ENCODE data around the gene STK17B. TPM values are rescaled to one million over a fixed set of nuclear protein-coding genes. Genes with fewer than 3 reads are reported as not detected.

Gene STK17B
- total RNA-seq, 1 donor from 2014 or later, result 42.6 TPM

GRCh38 chr2:196201229-196202009 lies 30.0 kb upstream of the STK17B start:
- Histone ChIP-seq H3K4me3 (ENCODE audit: insufficient read depth, low read depth, low read length) (no peak overlapping the region), H3K4me1 (ENCODE audit: insufficient read depth, low read length) (no peaks in the 10 kb centered on the region), H3K9ac (ENCODE audit: low read length) (no peak overlapping the region), H2AFZ (ENCODE audit: low read depth, low read length) (no peak overlapping the region), H3K36me3 (ENCODE audit: insufficient read depth, low read length) (no peaks in the 10 kb centered on the region), H3K4me2 (ENCODE audit: low read length) (no peak overlapping the region), H3K9me3 (ENCODE audit: insufficient read depth, low read depth, low read length) (no peaks in the 10 kb centered on the region), H3K27ac (ENCODE audit: low read depth, low read length) (no peak overlapping the region), H3K27me3 (ENCODE audit: insufficient read depth, low read length) (no peaks in the 10 kb centered on the region), H3K79me2 (ENCODE audit: insufficient read depth, low read length) (no peaks in the 10 kb centered on the region), H4K20me1 (ENCODE audit: insufficient read depth, low read length) (no peaks in the 10 kb centered on the region)
- no peak for FAIRE-seq
- no peaks in the 10 kb centered on the region for H3K9me3 Mint-ChIP-seq (ENCODE audit: unreplicated experiment)
- TF ChIP-seq EZH2 (IDR thresholded peaks at IDR 0.05; ENCODE audit: insufficient read depth, low read length) (no peak), CTCF (IDR thresholded peaks at IDR 0.05; ENCODE audit: insufficient read depth, low read depth, low read length) (no peak)
- no peaks in the 10 kb centered on the region for H3K27me3 Mint-ChIP-seq (ENCODE audit: low read depth, unreplicated experiment)
- H3K36me3 Mint-ChIP-seq (ENCODE audit: low read depth, unreplicated experiment), result no peaks in the 10 kb centered on the region
- no peak overlapping the region for H3K27ac Mint-ChIP-seq (ENCODE audit: unreplicated experiment)
- no peaks in the 10 kb centered on the region for H3K4me1 Mint-ChIP-seq (ENCODE audit: low read depth, unreplicated experiment)
- DNase-seq (ENCODE audit: low read depth), result no peak
- no peak overlapping the region for H3K4me3 Mint-ChIP-seq (ENCODE audit: unreplicated experiment)

GRCh38 chr2:196200557-196200956 lies 29.2 kb upstream of the STK17B start:
- H3K36me3 ChIP-seq (ENCODE audit: insufficient read depth, low read length), result no peaks in the 10 kb centered on the region
- no peaks in the 10 kb centered on the region for H4K20me1 ChIP-seq (ENCODE audit: insufficient read depth, low read length)
- FAIRE-seq (no peak), DNase-seq (ENCODE audit: low read depth) (no peak)
- Mint-ChIP-seq H3K27me3 (ENCODE audit: low read depth, unreplicated experiment) (no peaks in the 10 kb centered on the region), H3K4me3 (ENCODE audit: unreplicated experiment) (no peak overlapping the region), H3K9me3 (ENCODE audit: unreplicated experiment) (no peaks in the 10 kb centered on the region), H3K4me1 (ENCODE audit: low read depth, unreplicated experiment) (no peaks in the 10 kb centered on the region), H3K36me3 (ENCODE audit: low read depth, unreplicated experiment) (no peaks in the 10 kb centered on the region), H3K27ac (ENCODE audit: unreplicated experiment) (no peak overlapping the region)
- no peaks in the 10 kb centered on the region for H3K79me2 ChIP-seq (ENCODE audit: insufficient read depth, low read length)
- TF ChIP-seq CTCF (IDR thresholded peaks at IDR 0.05; ENCODE audit: insufficient read depth, low read depth, low read length) (no peak), EZH2 (IDR thresholded peaks at IDR 0.05; ENCODE audit: insufficient read depth, low read length) (no peak)
- H3K4me2 ChIP-seq (ENCODE audit: low read length), result no peak overlapping the region
- H2AFZ ChIP-seq (ENCODE audit: low read depth, low read length), result no peak overlapping the region
- no peak overlapping the region for H3K4me3 ChIP-seq (ENCODE audit: insufficient read depth, low read depth, low read length)
- no peak overlapping the region for H3K27ac ChIP-seq (ENCODE audit: low read depth, low read length)
- no peaks in the 10 kb centered on the region for H3K9me3 ChIP-seq (ENCODE audit: insufficient read depth, low read depth, low read length)
- H3K4me1 ChIP-seq (ENCODE audit: insufficient read depth, low read length), result no peaks in the 10 kb centered on the region
- H3K9ac ChIP-seq (ENCODE audit: low read length), result no peak overlapping the region
- no peaks in the 10 kb centered on the region for H3K27me3 ChIP-seq (ENCODE audit: insufficient read depth, low read length)

DNA sequence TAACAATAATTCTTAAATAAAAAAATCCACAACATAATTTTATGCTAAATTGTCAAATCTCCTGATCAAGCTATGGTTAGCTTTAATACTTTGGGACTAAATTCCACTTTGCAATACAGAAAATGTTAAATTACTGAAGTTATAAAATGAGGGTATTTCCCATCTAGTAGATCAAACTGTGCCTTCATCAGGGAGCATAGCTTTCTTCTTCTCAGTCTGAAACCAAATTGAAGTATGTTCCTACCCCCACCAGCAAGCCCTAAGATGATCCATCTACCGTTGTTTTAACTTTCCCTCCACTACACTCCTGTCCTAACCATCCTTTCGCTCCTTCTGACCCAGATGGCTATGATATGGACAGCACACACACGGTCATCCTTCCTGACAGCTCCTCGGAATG lies 24.4 kb upstream of the STK17B start:
- H2AFZ ChIP-seq (ENCODE audit: low read depth, low read length), result no peak overlapping the region
- Mint-ChIP-seq H3K4me3 (ENCODE audit: unreplicated experiment) (no peak overlapping the region), H3K27me3 (ENCODE audit: low read depth, unreplicated experiment) (no peaks in the 10 kb centered on the region), H3K27ac (ENCODE audit: unreplicated experiment) (no peak overlapping the region), H3K4me1 (ENCODE audit: low read depth, unreplicated experiment) (no peaks in the 10 kb centered on the region), H3K36me3 (ENCODE audit: low read depth, unreplicated experiment) (no peaks in the 10 kb centered on the region), H3K9me3 (ENCODE audit: unreplicated experiment) (no peaks in the 10 kb centered on the region)
- H3K27ac ChIP-seq (ENCODE audit: low read depth, low read length), result no peak overlapping the region
- no peak overlapping the region for H3K4me2 ChIP-seq (ENCODE audit: low read length)
- no peaks in the 10 kb centered on the region for H3K9me3 ChIP-seq (ENCODE audit: insufficient read depth, low read depth, low read length)
- H3K4me1 ChIP-seq (ENCODE audit: insufficient read depth, low read length), result no peaks in the 10 kb centered on the region
- DNase-seq (ENCODE audit: low read depth), result no peak
- H3K27me3 ChIP-seq (ENCODE audit: insufficient read depth, low read length), result no peaks in the 10 kb centered on the region
- no peak overlapping the region for H3K9ac ChIP-seq (ENCODE audit: low read length)
- no peaks in the 10 kb centered on the region for H3K36me3 ChIP-seq (ENCODE audit: insufficient read depth, low read length)
- no peak for TF ChIP-seq CTCF (IDR thresholded peaks at IDR 0.05; ENCODE audit: insufficient read depth, low read depth, low read length)
- no peak for TF ChIP-seq EZH2 (IDR thresholded peaks at IDR 0.05; ENCODE audit: insufficient read depth, low read length)
- peak; percentile 17 for FAIRE-seq
- H3K79me2 ChIP-seq (ENCODE audit: insufficient read depth, low read length), result no peaks in the 10 kb centered on the region
- H3K4me3 ChIP-seq (ENCODE audit: insufficient read depth, low read depth, low read length), result no peak overlapping the region
- no peaks in the 10 kb centered on the region for H4K20me1 ChIP-seq (ENCODE audit: insufficient read depth, low read length)
